Natural killer cell treated with Interleukin-12 subunit alpha and Interleukin-12 subunit beta and Interleukin-15 and Interleukin-18, amount 100 ng/mL, for 72 hours (primary cell): ENCODE measurements around the gene KIAA0513. TPM values are rescaled to one million over a fixed set of nuclear protein-coding genes. Genes with fewer than 3 reads are reported as not detected.

Source experiments
- ATAC-seq, 2 donors: fragments of 150-1000 bp; cut with Tn5 transposase in 1 of 2; sonication (Bioruptor Pico), chemical (Tn5 transposase) in 1 of 2; 2 replicates each; pipeline ENCODE4 v1.10.0; 2021
- DNase-seq: peaks from one replicate; pipeline ENCODE4 v3.0.0; 2022; ENCODE audit warnings: low spot score
- H3K27ac Mint-ChIP-seq, 2 donors: 1 replicate in 1 of 2; 2 replicates in 1 of 2; pipeline ENCODE4 v1.8.0; 2022; ENCODE audit warnings: mixed read lengths in 2 of 2, mild to moderate bottlenecking in 1 of 2, moderate library complexity in 1 of 2
- H3K27me3 Mint-ChIP-seq, 2 donors: 1 replicate in 1 of 2; 2 replicates in 1 of 2; pipeline ENCODE4 v1.8.0; 2022; ENCODE audit warnings: mixed read lengths in 2 of 2
- H3K36me3 Mint-ChIP-seq: one replicate; pipeline ENCODE4 v1.8.0; 2022; ENCODE audit warnings: mixed read lengths
- H3K4me1 Mint-ChIP-seq, 2 donors: 1 replicate in 1 of 2; 2 replicates in 1 of 2; pipeline ENCODE4 v1.8.0; 2022; ENCODE audit warnings: low read depth in 2 of 2, mixed read lengths in 2 of 2, mild to moderate bottlenecking in 1 of 2
- H3K4me3 Mint-ChIP-seq: one replicate; pipeline ENCODE4 v1.8.0; 2022; ENCODE audit warnings: mixed read lengths
- H3K9me3 Mint-ChIP-seq: 2 replicates; pipeline ENCODE4 v1.8.0; 2022; ENCODE audit warnings: mixed read lengths
- total RNA-seq, 2 donors: library from RNA; stranded (reverse); gene quantifications; one replicate each; pipeline ENCODE4 v1.2.3, GENCODE V29; 2022

The KIAA0513 gene
- total RNA-seq, 2 donors from 2014 or later, result 3.3 to 3.6 TPM

- Mint-ChIP-seq H3K36me3 (no peaks in the 10 kb centered on the region), H3K4me3 (no peak overlapping the region), H3K9me3 (no peaks in the 10 kb centered on the region), H3K27ac (no peak overlapping the region), H3K4me1 (peaks cover 1 to 2% of the 10 kb centered on the region in 2 donors), H3K27me3 (peaks cover 0 to 5% of the 10 kb centered on the region in 2 donors)
- no peak for ATAC-seq
- no peak for DNase-seq
Measured at GRCh38 chr16:85081765-85082164, 54.2 kb downstream of the KIAA0513 start.

DNA sequence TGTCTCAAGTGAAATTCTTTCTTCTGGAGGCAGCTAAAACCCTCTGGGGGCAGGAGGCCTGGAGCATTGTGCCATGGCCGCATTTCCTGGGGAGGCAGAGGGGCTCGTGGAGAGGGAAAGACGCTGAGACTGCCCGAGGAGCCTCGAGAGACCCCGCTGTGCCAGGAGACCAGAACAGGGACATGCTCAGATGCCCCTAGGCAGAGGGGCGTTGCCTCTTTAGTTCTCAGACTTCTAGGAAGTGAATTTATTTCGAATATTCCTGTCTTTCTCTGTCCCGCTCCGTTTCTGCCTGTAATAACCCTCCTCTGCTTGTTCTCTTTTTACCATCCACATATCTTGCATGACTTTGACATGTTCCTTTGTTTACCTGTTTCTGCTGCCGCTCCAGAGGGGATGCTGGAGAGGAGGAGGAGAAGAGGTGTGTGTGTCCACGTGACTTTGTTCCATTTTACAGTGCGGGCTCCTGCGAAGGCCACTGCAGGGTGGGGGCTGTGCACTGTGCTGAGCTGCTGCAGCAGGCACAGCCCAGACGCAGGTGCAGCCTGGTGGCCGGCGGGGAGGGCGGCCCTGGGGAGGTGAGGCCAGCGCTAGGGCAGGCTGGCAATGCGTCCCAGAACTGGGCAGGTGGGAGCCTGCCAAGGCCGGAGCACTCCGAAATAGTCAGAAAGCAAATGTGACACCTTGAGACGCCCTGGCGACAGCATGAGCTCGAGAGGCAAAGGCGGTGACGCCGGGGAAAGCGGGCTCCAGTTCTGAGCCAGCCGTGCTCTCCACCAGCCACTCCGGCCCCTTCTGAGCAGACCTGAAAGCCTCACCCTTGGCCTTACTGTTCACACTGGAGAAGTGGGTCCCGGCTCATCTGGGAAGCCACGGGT lies 54.8 kb downstream of the KIAA0513 start:
- no peaks in the 10 kb centered on the region for H3K36me3 Mint-ChIP-seq
- H3K27me3 Mint-ChIP-seq, result peaks cover 0 to 5% of the 10 kb centered on the region in 2 donors
- H3K9me3 Mint-ChIP-seq, result no peaks in the 10 kb centered on the region
- no peak overlapping the region for H3K4me3 Mint-ChIP-seq
- no peak overlapping the region for H3K27ac Mint-ChIP-seq
- DNase-seq (no peak), ATAC-seq (no peak)
- peaks cover 6% of the 10 kb centered on the region in 2 donors for H3K4me1 Mint-ChIP-seq

GRCh38 chr16:85083051-85083639 lies 55.5 kb downstream of the KIAA0513 start:
- DNase-seq (no peak), ATAC-seq (no peak)
- Mint-ChIP-seq H3K4me1 (peaks cover 6% of the 10 kb centered on the region in 2 donors), H3K4me3 (no peak overlapping the region), H3K27ac (no peak overlapping the region), H3K9me3 (no peaks in the 10 kb centered on the region), H3K27me3 (peaks cover 0 to 5% of the 10 kb centered on the region in 2 donors), H3K36me3 (no peaks in the 10 kb centered on the region)

GRCh38 chr16:85084841-85085510 lies 57.4 kb downstream of the KIAA0513 start:
- Mint-ChIP-seq H3K4me3 (no peak overlapping the region), H3K27ac (no peak overlapping the region), H3K4me1 (peaks cover 6% of the 10 kb centered on the region in 2 donors), H3K27me3 (peaks cover 0 to 5% of the 10 kb centered on the region in 2 donors), H3K9me3 (no peaks in the 10 kb centered on the region), H3K36me3 (no peaks in the 10 kb centered on the region)
- no peak for ATAC-seq
- DNase-seq, result no peak

GRCh38 chr16:85085721-85086120 lies 58.1 kb downstream of the KIAA0513 start:
- no peaks in the 10 kb centered on the region for H3K36me3 Mint-ChIP-seq
- ATAC-seq (no peak), DNase-seq (no peak)
- no peak overlapping the region for H3K27ac Mint-ChIP-seq
- peaks cover 0 to 5% of the 10 kb centered on the region in 2 donors for H3K27me3 Mint-ChIP-seq
- peaks cover 6% of the 10 kb centered on the region in 2 donors for H3K4me1 Mint-ChIP-seq
- no peaks in the 10 kb centered on the region for H3K9me3 Mint-ChIP-seq
- H3K4me3 Mint-ChIP-seq, result no peak overlapping the region

DNA sequence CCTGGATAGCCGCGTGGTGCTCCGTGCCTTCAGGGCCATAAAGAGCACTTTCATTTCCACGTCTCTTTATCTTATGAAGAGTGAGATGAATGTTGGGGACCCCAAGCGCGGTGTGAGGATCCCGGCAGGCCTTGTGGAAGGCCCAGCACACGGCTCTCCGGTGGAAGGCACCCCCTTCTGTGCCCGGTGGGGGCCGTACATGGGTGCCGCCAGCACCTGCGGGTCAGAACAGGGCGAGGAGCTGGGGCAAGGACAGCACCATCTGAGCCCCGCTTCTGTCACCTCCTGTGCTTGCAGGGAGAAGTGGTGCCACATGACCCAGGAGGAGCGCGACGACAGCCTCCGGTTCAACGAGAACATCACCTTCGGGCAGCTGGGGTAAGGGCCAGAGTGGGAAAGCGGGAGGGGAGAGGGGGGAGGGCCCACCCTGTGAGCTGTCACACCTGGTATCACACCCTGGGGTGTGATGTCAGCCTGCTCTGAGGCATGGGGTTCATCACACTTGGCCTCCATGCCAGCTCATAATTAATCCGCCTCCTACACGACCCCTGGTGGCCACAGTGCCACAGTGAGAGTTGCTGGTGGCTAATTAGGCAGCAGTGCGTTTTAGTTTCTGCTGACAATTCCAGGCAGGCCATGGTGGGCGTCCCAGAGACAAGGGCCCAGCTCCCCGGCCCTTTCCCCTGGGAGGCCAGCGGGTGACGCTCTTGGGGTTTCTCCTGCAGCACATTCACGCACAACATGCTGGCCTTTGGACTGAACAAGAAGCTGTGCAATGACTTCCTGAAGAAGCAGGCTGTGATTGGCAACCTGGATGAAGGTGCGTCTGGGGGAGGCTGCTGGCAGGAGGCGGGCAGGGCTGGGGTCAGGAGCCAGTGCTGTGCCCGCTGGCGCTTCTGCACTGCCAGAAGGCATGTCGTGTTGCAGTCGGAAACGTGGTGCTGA lies 59.0 kb downstream of the KIAA0513 start:
- Mint-ChIP-seq H3K36me3 (no peaks in the 10 kb centered on the region), H3K4me1 (peaks cover 6% of the 10 kb centered on the region in 2 donors), H3K27ac (no peak overlapping the region), H3K27me3 (peaks cover 0 to 5% of the 10 kb centered on the region in 2 donors), H3K9me3 (no peaks in the 10 kb centered on the region), H3K4me3 (no peak overlapping the region)
- DNase-seq (peak; percentile 78), ATAC-seq (peak; percentile 69 to 84)

- Mint-ChIP-seq H3K4me1 (peaks cover 3 to 6% of the 10 kb centered on the region in 2 donors), H3K4me3 (no peak overlapping the region), H3K9me3 (no peaks in the 10 kb centered on the region), H3K27me3 (peaks cover 0 to 5% of the 10 kb centered on the region in 2 donors), H3K36me3 (no peaks in the 10 kb centered on the region), H3K27ac (no peak overlapping the region)
- no peak for DNase-seq
- no peak for ATAC-seq
Measured at GRCh38 chr16:85087899-85088569, 60.4 kb downstream of the KIAA0513 start.

DNA sequence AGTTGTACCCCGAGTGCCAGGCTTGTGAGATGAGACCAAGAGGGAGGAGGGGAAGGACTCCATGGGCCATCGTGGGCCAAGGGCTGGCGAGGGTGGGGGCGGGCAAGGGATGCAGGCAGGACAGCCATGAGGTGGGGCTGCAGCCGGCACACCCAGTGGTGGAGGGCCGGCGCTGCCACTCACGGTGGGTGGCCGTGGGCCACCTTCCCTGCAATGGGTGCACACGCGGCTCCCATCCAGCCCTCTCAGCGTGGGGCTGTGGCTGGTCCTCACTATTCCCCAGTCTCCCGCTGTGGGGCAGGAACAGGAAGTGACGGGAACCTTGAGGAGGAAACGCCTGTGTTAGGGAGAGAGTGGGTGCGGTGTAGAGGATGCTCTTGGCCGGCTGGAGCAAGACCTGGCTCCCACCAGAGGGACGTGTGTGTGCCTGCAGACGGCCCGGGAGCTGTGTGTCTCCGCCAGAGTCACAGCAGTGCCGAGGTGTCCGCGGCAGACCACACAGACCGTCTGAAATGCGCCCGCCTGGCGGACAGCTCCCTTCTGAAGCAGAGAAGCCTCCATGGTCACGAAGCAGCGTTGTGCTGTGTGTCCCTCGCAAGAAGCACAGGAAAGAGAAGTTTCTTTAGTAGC lies 61.1 kb downstream of the KIAA0513 start:
- H3K36me3 Mint-ChIP-seq, result no peaks in the 10 kb centered on the region
- peaks cover 0 to 3% of the 10 kb centered on the region in 2 donors for H3K27me3 Mint-ChIP-seq
- H3K4me3 Mint-ChIP-seq, result no peak overlapping the region
- no peak for DNase-seq
- H3K9me3 Mint-ChIP-seq, result no peaks in the 10 kb centered on the region
- H3K4me1 Mint-ChIP-seq, result peaks cover 3 to 6% of the 10 kb centered on the region in 2 donors
- ATAC-seq, result no peak
- H3K27ac Mint-ChIP-seq, result no peak overlapping the region

DNA sequence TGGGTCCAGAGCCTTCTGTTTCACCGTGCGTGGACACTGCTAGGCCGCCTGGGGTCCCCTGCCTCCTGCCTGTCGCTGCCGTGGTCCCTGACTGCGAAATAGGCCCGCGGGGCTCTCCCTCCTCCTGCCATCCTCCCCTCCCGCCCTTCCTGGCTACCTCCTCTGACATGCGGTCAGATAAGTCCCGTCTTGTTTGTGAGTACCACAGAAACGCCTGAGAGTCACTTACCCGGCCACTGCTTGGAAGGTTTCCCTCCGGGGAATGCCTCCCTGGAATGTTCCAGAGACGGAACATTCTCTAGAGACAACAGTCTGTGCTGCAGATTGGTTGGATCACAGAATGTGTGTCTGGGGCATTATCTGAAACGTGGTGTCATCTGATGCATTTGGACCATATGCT lies 61.9 kb downstream of the KIAA0513 start:
- Mint-ChIP-seq H3K27ac (no peak overlapping the region), H3K36me3 (no peaks in the 10 kb centered on the region), H3K4me3 (no peak overlapping the region), H3K9me3 (no peaks in the 10 kb centered on the region), H3K27me3 (peaks cover 0 to 3% of the 10 kb centered on the region in 2 donors), H3K4me1 (peaks cover 3 to 6% of the 10 kb centered on the region in 2 donors)
- ATAC-seq, result no peak
- DNase-seq, result no peak

DNA sequence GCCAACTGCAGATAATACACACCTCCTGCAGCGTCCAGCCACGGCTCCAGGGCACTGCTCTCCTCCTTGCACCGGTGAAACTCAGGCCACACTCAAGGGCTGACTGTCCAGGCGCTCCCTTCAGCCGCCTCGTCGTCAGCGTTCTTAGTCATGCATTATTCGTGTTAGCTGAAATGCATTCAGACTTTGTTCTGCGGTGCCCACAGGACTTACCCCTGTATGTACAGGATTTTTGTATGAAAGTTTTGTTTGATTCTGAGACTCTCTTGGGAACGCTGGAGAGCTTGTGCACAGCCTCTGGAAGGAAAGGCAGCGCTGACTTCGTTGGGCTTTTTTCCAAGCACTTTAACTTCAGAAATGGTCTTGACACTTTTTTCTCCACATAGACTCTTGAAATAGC lies 62.6 kb downstream of the KIAA0513 start:
- Mint-ChIP-seq H3K4me1 (peaks cover 3 to 6% of the 10 kb centered on the region in 2 donors), H3K4me3 (no peak overlapping the region), H3K36me3 (no peaks in the 10 kb centered on the region), H3K9me3 (no peaks in the 10 kb centered on the region), H3K27ac (no peak overlapping the region), H3K27me3 (peaks cover 0 to 2% of the 10 kb centered on the region in 2 donors)
- ATAC-seq (no peak), DNase-seq (no peak)

DNA sequence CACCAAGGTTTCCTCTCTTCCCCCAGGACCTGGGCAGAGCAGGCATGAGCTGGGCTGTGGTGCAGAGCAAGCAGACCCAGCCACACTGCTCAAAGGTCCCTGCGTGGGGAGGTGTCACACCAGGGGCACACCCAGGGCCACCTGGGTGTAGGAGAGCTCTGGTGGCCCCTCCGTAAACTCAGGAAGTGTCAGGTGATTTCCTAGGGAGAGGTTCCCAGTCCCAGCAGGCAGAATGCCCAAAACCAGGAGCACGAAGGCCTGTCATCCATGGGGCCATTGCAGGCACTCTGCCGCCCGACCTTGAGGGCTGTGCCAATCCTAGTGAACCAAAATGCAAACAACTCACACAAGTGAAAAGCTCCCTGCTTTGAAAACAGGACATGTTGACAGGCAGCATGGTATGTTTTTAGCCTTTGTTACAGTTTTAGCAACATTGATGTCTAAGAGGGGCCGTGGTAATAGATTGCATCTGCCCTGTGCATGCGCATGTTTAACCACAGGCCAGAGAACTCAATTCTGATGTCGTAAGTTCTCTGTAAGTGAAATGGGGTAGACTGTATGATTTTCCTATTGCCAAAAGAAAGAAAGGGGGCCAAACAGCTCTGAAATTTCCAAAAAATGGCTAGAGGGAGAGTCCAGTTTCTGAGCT lies 63.4 kb downstream of the KIAA0513 start:
- no peak for ATAC-seq

GRCh38 chr16:85091522-85091910 lies 63.9 kb downstream of the KIAA0513 start:
- peaks cover 3 to 6% of the 10 kb centered on the region in 2 donors for H3K4me1 Mint-ChIP-seq
- no peaks in the 10 kb centered on the region for H3K36me3 Mint-ChIP-seq
- no peaks in the 10 kb centered on the region for H3K27me3 Mint-ChIP-seq
- H3K4me3 Mint-ChIP-seq, result no peak overlapping the region
- H3K27ac Mint-ChIP-seq, result no peak overlapping the region
- DNase-seq, result no peak
- H3K9me3 Mint-ChIP-seq, result no peaks in the 10 kb centered on the region
- no peak for ATAC-seq

More for the DNA sequence above, 63.4 kb downstream of the KIAA0513 start:
- Mint-ChIP-seq H3K4me3 (no peak overlapping the region), H3K27me3 (no peaks in the 10 kb centered on the region), H3K4me1 (peaks cover 3 to 6% of the 10 kb centered on the region in 2 donors), H3K9me3 (no peaks in the 10 kb centered on the region), H3K27ac (no peak overlapping the region), H3K36me3 (no peaks in the 10 kb centered on the region)
- no peak for DNase-seq
